GM12878 (cell line): ENCODE results near the gene NOVA1. TPM values are rescaled to one million over a fixed set of nuclear protein-coding genes. Genes with fewer than 3 reads are reported as not detected.

ENCODE experiments used
- ATAC-seq: fragments of 200-7000 bp; cut with Tn5 transposase; 3 replicates; pipeline ENCODE4 v1.9.1; 2020; ENCODE audit warnings: mild to moderate bottlenecking, moderate library complexity
- BruUV-seq: library from RNA; stranded (reverse); fragments of 400-500 nt; replicated peaks from 2 replicates; lab custom pipeline; 2021; lab: Mats Ljungman, UMichigan
- CTCF ChIA-PET: fragments of 300-600 bp; sonication (Branson Sonifier 250); formaldehyde crosslinking; extraction: SDS; loops from one replicate; lab custom pipeline; 2021; ENCODE audit warnings: inconsistent platforms; lab: Yijun Ruan, JAX
- POLR2A ChIA-PET: fragments of 350-600 bp; formaldehyde crosslinking; extraction: SDS; loops from one replicate; lab custom pipeline; 2021; ENCODE audit warnings: inconsistent platforms; lab: Charles Lee
- RAD21 ChIA-PET: fragments of 300-600 bp; sonication (Branson Sonifier 250); formaldehyde crosslinking; loops from one replicate; lab custom pipeline; 2023; ENCODE audit warnings: antibody characterized with exemption; ENCODE audit not compliant: unreplicated experiment; lab: Charles Lee
- SMC1A ChIA-PET: fragments of 300-600 bp; sonication (Branson Sonifier 250); formaldehyde crosslinking; loops from one replicate; lab custom pipeline; 2023; ENCODE audit not compliant: unreplicated experiment, uncharacterized antibody; lab: Charles Lee
- DNase-seq: peaks from one replicate; pipeline ENCODE4 v3.0.0-alpha.2; 2011; ENCODE audit warnings: low read depth, low spot score
- FAIRE-seq: peaks from 3 replicates; lab custom pipeline; 2011; peaks lifted over from hg19 to GRCh38; lab: Jason Lieb, UNC
- H2AFZ ChIP-seq: 2 replicates; pipeline ENCODE4 v1.6.0; 2011; ENCODE audit warnings: low read depth, low read length, control low read depth; ENCODE audit not compliant: control insufficient read depth
- H3K27ac ChIP-seq: 2 replicates; pipeline ENCODE4 v1.5.1; 2011; ENCODE audit warnings: control low read depth; ENCODE audit not compliant: control insufficient read depth, insufficient read depth
- H3K27me3 ChIP-seq, 2 experiments: replicated peaks in 1 of 2; 2 replicates each; pipeline versions ENCODE4 v1.6.0 to v1.6.1; 2011; ENCODE audit warnings: low read length in 1 of 2; ENCODE audit not compliant: control insufficient read depth in 2 of 2, insufficient read depth in 2 of 2
- H3K36me3 ChIP-seq, 2 experiments: 2 replicates each; pipeline ENCODE4 v1.5.1; 2011; ENCODE audit warnings: low read length in 1 of 2; ENCODE audit not compliant: control insufficient read depth in 2 of 2, insufficient read depth in 2 of 2
- H3K4me1 ChIP-seq: 2 replicates; pipeline ENCODE4 v1.6.1; 2011; ENCODE audit warnings: mild to moderate bottlenecking, low read length, moderate library complexity, mixed read lengths; ENCODE audit not compliant: control insufficient read depth, insufficient read depth
- H3K4me2 ChIP-seq: 2 replicates; pipeline ENCODE4 v1.6.0; 2011; ENCODE audit warnings: control low read depth; ENCODE audit not compliant: control insufficient read depth, insufficient read depth
- H3K4me3 ChIP-seq: fragments of 200-600 bp; sonication (generic); 2 replicates; pipeline ENCODE4 v1.5.1; 2016
- H3K79me2 ChIP-seq: 2 replicates; pipeline ENCODE4 v1.6.0; 2011; ENCODE audit warnings: low read length; ENCODE audit not compliant: control insufficient read depth, insufficient read depth
- H3K9ac ChIP-seq: 2 replicates; pipeline ENCODE4 v1.8.0; 2011; ENCODE audit warnings: low read length, control low read depth, mixed read lengths; ENCODE audit not compliant: control insufficient read depth, insufficient read depth
- H3K9me3 ChIP-seq: replicated peaks from 3 replicates; pipeline ENCODE4 v1.5.1; 2011; ENCODE audit warnings: mild to moderate bottlenecking, low read length; ENCODE audit not compliant: control insufficient read depth, insufficient read depth
- H4K20me1 ChIP-seq: 2 replicates; pipeline ENCODE4 v1.6.0; 2011; ENCODE audit not compliant: control insufficient read depth, insufficient read depth
- CBFB ChIP-seq: IDR thresholded peaks from 2 replicates; pipeline ENCODE4 v1.6.1; 2016; ENCODE audit warnings: antibody characterized with exemption, low read depth
- LARP7 ChIP-seq: fragments of 450-650 bp; IDR thresholded peaks from 2 replicates; pipeline ENCODE4 v1.6.1; 2017; ENCODE audit warnings: mild to moderate bottlenecking
- MAX ChIP-seq: IDR thresholded peaks from 2 replicates; pipeline ENCODE4 v1.6.1; 2012; ENCODE audit warnings: low read depth, low read length, improper control_type of control experiment
- NFXL1 ChIP-seq: fragments of 450-650 bp; IDR thresholded peaks from 2 replicates; pipeline ENCODE4 v1.6.1; 2017; ENCODE audit warnings: antibody characterized with exemption, mild to moderate bottlenecking, borderline replicate concordance
- PKNOX1 ChIP-seq: fragments of 450-650 bp; IDR thresholded peaks from 2 replicates; pipeline ENCODE4 v1.6.1; 2016; ENCODE audit warnings: mild to moderate bottlenecking
- SMAD5 ChIP-seq: IDR thresholded peaks from 2 replicates; pipeline ENCODE4 v1.6.1; 2016; ENCODE audit warnings: antibody characterized with exemption, low read depth
- SP1 ChIP-seq: IDR thresholded peaks from one replicate; pipeline ENCODE4 v1.6.1; 2011; ENCODE audit warnings: low read depth, low read length
- WGBS: methylation state at CpG from one replicate; pipeline ENCODE4 v1.1.6; 2016; ENCODE audit warnings: low lambda C conversion rate; ENCODE audit not compliant: insufficient replicate concordance, insufficient coverage; ENCODE audit errors: missing lambda C conversion rate; 5-methylcytosine and 5-hydroxymethylcytosine counted together
- in situ Hi-C: fragments of 300-500 bp; cut with MboI; formaldehyde crosslinking; loops from 9 replicates; pipeline ENCODE4 v1.14.3; 2018; ENCODE audit warnings: mixed read lengths
- intact Hi-C: fragments of 100-400 bp; cut with micrococcal nuclease; formaldehyde crosslinking; loops from one replicate; pipeline ENCODE4 v1.14.2; 2022; ENCODE audit not compliant: unreplicated experiment
- polyA plus RNA-seq, 11 experiments: library from polyadenylated mRNA; depleted of rRNA in 4 of 11; unstranded in 6 of 11; stranded (reverse) in 5 of 11; fragments of >200 nt; fragmentation: Nextera tagmentation in 4 of 11; fragmentation: Illumina TruSeq in 1 of 11; extraction: Ambion mirVana in 4 of 11; extraction: Trizol in 1 of 11; gene quantifications; 1 replicate in 1 of 11; 2 replicates in 10 of 11; pipeline versions ENCODE4 v1.2.1 to v1.2.3, GENCODE V29; 2011 to 2016; ENCODE audit warnings: inconsistent platforms in 2 of 11, missing spikeins in 2 of 11, low read depth in 1 of 11
- total RNA-seq, 4 experiments: library from RNA; depleted of rRNA in 3 of 4; stranded (reverse); fragments of >200 nt in 3 of 4; fragmentation: Illumina TruSeq in 1 of 4; extraction: Trizol in 1 of 4; gene quantifications; 2 replicates each; pipeline versions ENCODE4 v1.2.1 to v1.2.3, GENCODE V29; 2013 to 2021
- TF ChIP-seq, protein P1 (sequence below): fragments of 450-650 bp; IDR thresholded peaks from 2 replicates; pipeline ENCODE4 v1.6.1; 2014; ENCODE audit warnings: mild to moderate bottlenecking
- TF ChIP-seq, protein P2 (sequence below): fragments of 450-650 bp; IDR thresholded peaks from 2 replicates; pipeline ENCODE4 v1.6.1; 2017; ENCODE audit warnings: antibody characterized with exemption, mild to moderate bottlenecking, moderate library complexity
- TF ChIP-seq, protein P3 (sequence below): fragments of 450-650 bp; IDR thresholded peaks from 2 replicates; pipeline ENCODE4 v1.6.1; 2017; ENCODE audit warnings: mild to moderate bottlenecking, moderate library complexity

The NOVA1 gene
- total and polyA plus RNA-seq, 10 of the 15 experiments (the other 5 are each of a cell fraction or from before 2014, with no cell fraction given) = 0.05 to 0.41 TPM; not detected in 8

GRCh38 chr14:26414103-26414502 is 183.7 kb downstream of the NOVA1 start (continued):
- TF ChIP-seq, protein P1, sequence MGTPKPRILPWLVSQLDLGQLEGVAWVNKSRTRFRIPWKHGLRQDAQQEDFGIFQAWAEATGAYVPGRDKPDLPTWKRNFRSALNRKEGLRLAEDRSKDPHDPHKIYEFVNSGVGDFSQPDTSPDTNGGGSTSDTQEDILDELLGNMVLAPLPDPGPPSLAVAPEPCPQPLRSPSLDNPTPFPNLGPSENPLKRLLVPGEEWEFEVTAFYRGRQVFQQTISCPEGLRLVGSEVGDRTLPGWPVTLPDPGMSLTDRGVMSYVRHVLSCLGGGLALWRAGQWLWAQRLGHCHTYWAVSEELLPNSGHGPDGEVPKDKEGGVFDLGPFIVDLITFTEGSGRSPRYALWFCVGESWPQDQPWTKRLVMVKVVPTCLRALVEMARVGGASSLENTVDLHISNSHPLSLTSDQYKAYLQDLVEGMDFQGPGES = no peak
- TF ChIP-seq MAX = no peak
- no peak for TF ChIP-seq SMAD5

- Histone ChIP-seq H3K4me3 (no peak overlapping the region), H2AFZ (no peak overlapping the region), H3K9me3 (no peaks in the 10 kb centered on the region; the same call in 2 of the 3 replicates), H3K36me3 (no peaks in the 10 kb centered on the region), H3K4me1 (no peaks in the 10 kb centered on the region), H3K4me2 (no peak overlapping the region), H3K9ac (no peak overlapping the region), H3K27me3 (no peaks in the 10 kb centered on the region), H3K27ac (no peak overlapping the region), H4K20me1 (no peaks in the 10 kb centered on the region), H3K79me2 (no peaks in the 10 kb centered on the region)
- FAIRE-seq (no peak), DNase-seq (no peak), ATAC-seq (no peak)
- intact Hi-C loops (no loop called here), in situ Hi-C loops (no loop called here)
- 45% methylated on average over 3 of the region's 3 CpGs for WGBS
- no peak for TF ChIP-seq SP1
- TF ChIP-seq CBFB = no peak
- no peak for TF ChIP-seq LARP7
- TF ChIP-seq, protein P2, sequence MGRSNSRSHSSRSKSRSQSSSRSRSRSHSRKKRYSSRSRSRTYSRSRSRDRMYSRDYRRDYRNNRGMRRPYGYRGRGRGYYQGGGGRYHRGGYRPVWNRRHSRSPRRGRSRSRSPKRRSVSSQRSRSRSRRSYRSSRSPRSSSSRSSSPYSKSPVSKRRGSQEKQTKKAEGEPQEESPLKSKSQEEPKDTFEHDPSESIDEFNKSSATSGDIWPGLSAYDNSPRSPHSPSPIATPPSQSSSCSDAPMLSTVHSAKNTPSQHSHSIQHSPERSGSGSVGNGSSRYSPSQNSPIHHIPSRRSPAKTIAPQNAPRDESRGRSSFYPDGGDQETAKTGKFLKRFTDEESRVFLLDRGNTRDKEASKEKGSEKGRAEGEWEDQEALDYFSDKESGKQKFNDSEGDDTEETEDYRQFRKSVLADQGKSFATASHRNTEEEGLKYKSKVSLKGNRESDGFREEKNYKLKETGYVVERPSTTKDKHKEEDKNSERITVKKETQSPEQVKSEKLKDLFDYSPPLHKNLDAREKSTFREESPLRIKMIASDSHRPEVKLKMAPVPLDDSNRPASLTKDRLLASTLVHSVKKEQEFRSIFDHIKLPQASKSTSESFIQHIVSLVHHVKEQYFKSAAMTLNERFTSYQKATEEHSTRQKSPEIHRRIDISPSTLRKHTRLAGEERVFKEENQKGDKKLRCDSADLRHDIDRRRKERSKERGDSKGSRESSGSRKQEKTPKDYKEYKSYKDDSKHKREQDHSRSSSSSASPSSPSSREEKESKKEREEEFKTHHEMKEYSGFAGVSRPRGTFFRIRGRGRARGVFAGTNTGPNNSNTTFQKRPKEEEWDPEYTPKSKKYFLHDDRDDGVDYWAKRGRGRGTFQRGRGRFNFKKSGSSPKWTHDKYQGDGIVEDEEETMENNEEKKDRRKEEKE = no peak
- TF ChIP-seq PKNOX1 = no peak
- no peak for TF ChIP-seq NFXL1
- TF ChIP-seq, protein P3, sequence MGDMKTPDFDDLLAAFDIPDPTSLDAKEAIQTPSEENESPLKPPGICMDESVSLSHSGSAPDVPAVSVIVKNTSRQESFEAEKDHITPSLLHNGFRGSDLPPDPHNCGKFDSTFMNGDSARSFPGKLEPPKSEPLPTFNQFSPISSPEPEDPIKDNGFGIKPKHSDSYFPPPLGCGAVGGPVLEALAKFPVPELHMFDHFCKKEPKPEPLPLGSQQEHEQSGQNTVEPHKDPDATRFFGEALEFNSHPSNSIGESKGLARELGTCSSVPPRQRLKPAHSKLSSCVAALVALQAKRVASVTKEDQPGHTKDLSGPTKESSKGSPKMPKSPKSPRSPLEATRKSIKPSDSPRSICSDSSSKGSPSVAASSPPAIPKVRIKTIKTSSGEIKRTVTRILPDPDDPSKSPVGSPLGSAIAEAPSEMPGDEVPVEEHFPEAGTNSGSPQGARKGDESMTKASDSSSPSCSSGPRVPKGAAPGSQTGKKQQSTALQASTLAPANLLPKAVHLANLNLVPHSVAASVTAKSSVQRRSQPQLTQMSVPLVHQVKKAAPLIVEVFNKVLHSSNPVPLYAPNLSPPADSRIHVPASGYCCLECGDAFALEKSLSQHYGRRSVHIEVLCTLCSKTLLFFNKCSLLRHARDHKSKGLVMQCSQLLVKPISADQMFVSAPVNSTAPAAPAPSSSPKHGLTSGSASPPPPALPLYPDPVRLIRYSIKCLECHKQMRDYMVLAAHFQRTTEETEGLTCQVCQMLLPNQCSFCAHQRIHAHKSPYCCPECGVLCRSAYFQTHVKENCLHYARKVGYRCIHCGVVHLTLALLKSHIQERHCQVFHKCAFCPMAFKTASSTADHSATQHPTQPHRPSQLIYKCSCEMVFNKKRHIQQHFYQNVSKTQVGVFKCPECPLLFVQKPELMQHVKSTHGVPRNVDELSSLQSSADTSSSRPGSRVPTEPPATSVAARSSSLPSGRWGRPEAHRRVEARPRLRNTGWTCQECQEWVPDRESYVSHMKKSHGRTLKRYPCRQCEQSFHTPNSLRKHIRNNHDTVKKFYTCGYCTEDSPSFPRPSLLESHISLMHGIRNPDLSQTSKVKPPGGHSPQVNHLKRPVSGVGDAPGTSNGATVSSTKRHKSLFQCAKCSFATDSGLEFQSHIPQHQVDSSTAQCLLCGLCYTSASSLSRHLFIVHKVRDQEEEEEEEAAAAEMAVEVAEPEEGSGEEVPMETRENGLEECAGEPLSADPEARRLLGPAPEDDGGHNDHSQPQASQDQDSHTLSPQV = no peak
- RAD21 ChIA-PET = no interaction called here
- POLR2A ChIA-PET = no interaction called here
- CTCF ChIA-PET = no interaction called here
- no TSS peak for BruUV-seq
- SMC1A ChIA-PET = no interaction called here
Measured at GRCh38 chr14:26412421-26412820, 185.4 kb downstream of the NOVA1 start.
